Suprapubic skin (tissue), 4 donors: ENCODE data around the gene LRP1-AS. TPM values are rescaled to one million over a fixed set of nuclear protein-coding genes. Genes with fewer than 3 reads are reported as not detected.

ENCODE experiments used
- DNase-seq, 2 donors: peaks; one replicate each; pipeline ENCODE4 v3.0.0-alpha.2; 2019; ENCODE audit warnings: low spot score in 2 of 2
- H3K27ac ChIP-seq: fragments of 200-600 bp; sonication (generic); one replicate; pipeline ENCODE4 v1.5.1; 2019
- H3K27me3 ChIP-seq: fragments of 200-600 bp; sonication (generic); one replicate; pipeline ENCODE4 v1.5.1; 2019
- H3K36me3 ChIP-seq: fragments of 200-600 bp; sonication (generic); one replicate; pipeline ENCODE4 v1.5.1; 2019
- H3K4me1 ChIP-seq: fragments of 200-600 bp; sonication (generic); one replicate; pipeline ENCODE4 v1.5.1; 2019
- H3K4me3 ChIP-seq: fragments of 200-600 bp; sonication (generic); one replicate; pipeline ENCODE4 v1.5.1; 2019; ENCODE audit warnings: mild to moderate bottlenecking
- H3K9me3 ChIP-seq: fragments of 200-600 bp; sonication (generic); one replicate; pipeline ENCODE4 v1.5.1; 2019
- EP300 ChIP-seq: sonication (generic); formaldehyde crosslinking; IDR thresholded peaks from one replicate; pipeline ENCODE4 v1.6.1; 2017; ENCODE audit warnings: antibody characterized with exemption
- POLR2A ChIP-seq, 2 donors: fragments of 450-650 bp; IDR thresholded peaks; one replicate each; pipeline ENCODE4 v1.6.1; 2017; ENCODE audit warnings: antibody characterized with exemption in 2 of 2, mild to moderate bottlenecking in 2 of 2, moderate library complexity in 2 of 2
- POLR2AphosphoS5 ChIP-seq, 3 donors: sonication (generic); formaldehyde crosslinking; IDR thresholded peaks; one replicate each; pipeline ENCODE4 v1.6.1; 2017; ENCODE audit warnings: antibody characterized with exemption in 3 of 3
- WGBS: methylation state at CpG from one replicate; pipeline ENCODE4 v1.1.5; 2018; 5-methylcytosine and 5-hydroxymethylcytosine counted together
- total RNA-seq, 4 donors: library from RNA; depleted of rRNA; stranded (reverse); fragments of >200 nt; gene quantifications; one replicate each; pipeline ENCODE4 v1.1.0, GENCODE V29; 2016
- TF ChIP-seq, protein P1 (sequence below), 2 donors: fragments of 200-600 bp in 1 of 2; fragments of 450-650 bp in 1 of 2; sonication (generic) in 1 of 2; IDR thresholded peaks; one replicate each; pipeline ENCODE4 v1.5.1; 2016 to 2019; ENCODE audit warnings: antibody characterized with exemption in 2 of 2, mild to moderate bottlenecking in 1 of 2, moderate library complexity in 1 of 2

The LRP1-AS gene
- total RNA-seq, 4 donors from 2014 or later, result not detected

DNA sequence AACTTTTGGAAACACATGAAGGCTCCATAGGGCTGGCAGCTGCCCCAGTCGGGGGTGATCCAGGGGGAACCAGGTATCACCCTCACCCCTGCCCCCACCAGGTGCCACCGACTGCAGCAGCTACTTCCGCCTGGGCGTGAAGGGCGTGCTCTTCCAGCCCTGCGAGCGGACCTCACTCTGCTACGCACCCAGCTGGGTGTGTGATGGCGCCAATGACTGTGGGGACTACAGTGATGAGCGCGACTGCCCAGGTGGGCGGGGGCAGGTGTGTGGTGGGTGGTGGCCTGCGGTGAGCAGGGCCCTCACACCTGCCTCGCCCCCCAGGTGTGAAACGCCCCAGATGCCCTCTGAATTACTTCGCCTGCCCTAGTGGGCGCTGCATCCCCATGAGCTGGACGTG is 46.8 kb upstream of the LRP1-AS start:
- 87% methylated on average over 5 of the region's 18 CpGs for WGBS
- DNase-seq, result no peak
- H3K9me3 ChIP-seq, result no peaks in the 10 kb centered on the region
- TF ChIP-seq EP300 (no peak), POLR2A (IDR thresholded peaks at IDR 0.05) (no peak), POLR2AphosphoS5 (IDR thresholded peaks at IDR 0.05) (no peak)
- TF ChIP-seq, protein P1, sequence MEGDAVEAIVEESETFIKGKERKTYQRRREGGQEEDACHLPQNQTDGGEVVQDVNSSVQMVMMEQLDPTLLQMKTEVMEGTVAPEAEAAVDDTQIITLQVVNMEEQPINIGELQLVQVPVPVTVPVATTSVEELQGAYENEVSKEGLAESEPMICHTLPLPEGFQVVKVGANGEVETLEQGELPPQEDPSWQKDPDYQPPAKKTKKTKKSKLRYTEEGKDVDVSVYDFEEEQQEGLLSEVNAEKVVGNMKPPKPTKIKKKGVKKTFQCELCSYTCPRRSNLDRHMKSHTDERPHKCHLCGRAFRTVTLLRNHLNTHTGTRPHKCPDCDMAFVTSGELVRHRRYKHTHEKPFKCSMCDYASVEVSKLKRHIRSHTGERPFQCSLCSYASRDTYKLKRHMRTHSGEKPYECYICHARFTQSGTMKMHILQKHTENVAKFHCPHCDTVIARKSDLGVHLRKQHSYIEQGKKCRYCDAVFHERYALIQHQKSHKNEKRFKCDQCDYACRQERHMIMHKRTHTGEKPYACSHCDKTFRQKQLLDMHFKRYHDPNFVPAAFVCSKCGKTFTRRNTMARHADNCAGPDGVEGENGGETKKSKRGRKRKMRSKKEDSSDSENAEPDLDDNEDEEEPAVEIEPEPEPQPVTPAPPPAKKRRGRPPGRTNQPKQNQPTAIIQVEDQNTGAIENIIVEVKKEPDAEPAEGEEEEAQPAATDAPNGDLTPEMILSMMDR (IDR thresholded peaks at IDR 0.05), result no peak
- H3K27me3 ChIP-seq, result no peaks in the 10 kb centered on the region
- H3K27ac ChIP-seq, result no peak overlapping the region
- H3K4me3 ChIP-seq, result no peak overlapping the region
- no peaks in the 10 kb centered on the region for H3K4me1 ChIP-seq
- peaks cover 100% of the 10 kb centered on the region for H3K36me3 ChIP-seq

DNA sequence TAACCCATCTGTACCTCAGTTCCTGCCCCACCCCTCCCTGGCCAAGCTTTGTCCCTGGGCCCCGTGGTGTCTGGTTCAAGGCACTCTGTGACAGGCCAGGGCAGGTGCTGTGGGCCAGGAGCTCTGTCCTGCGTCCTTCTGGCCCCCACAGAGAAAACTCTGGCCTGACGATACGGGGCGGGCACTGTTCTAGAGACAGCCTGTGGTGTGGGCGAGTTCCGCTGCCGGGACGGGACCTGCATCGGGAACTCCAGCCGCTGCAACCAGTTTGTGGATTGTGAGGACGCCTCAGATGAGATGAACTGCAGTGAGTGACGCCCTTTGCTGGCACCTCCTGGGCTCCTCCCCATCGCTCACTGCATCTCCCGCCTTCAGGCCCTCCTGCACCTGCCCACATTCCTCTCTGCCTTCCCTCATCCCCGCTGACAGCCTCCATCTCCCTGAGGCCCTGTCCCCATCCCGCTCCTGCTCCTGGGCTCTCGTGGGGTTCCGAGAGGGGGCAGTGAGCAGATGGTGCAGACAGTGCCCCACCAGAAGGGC is 46.4 kb upstream of the LRP1-AS start:
- Histone ChIP-seq H3K9me3 (no peaks in the 10 kb centered on the region), H3K4me1 (no peaks in the 10 kb centered on the region), H3K36me3 (peaks cover 99% of the 10 kb centered on the region), H3K27me3 (no peaks in the 10 kb centered on the region), H3K27ac (no peak overlapping the region), H3K4me3 (no peak overlapping the region)
- no peak for TF ChIP-seq POLR2AphosphoS5 (IDR thresholded peaks at IDR 0.05)
- no peak for TF ChIP-seq EP300
- no peak for TF ChIP-seq POLR2A (IDR thresholded peaks at IDR 0.05)
- TF ChIP-seq, protein P1 (IDR thresholded peaks at IDR 0.05), result no peak
- DNase-seq, result no peak
- 86% methylated on average over 17 of the region's 19 CpGs for WGBS

DNA sequence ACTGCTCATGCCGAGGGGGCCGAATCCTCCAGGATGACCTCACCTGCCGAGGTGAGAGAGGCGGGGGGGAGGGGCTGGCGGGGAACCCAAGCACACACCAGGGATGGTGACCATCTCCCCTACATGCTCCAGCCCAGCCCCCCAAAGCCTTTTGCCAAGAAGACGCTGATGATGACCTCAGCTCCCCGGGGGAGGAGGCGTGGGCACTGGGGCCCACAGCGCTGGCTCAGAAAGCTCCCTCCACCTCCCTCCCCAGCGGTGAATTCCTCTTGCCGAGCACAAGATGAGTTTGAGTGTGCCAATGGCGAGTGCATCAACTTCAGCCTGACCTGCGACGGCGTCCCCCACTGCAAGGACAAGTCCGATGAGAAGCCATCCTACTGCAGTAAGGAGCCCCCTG is 45.5 kb upstream of the LRP1-AS start:
- Histone ChIP-seq H3K27ac (no peak overlapping the region), H3K27me3 (no peaks in the 10 kb centered on the region), H3K9me3 (no peaks in the 10 kb centered on the region), H3K4me3 (no peak overlapping the region), H3K36me3 (peaks cover 99% of the 10 kb centered on the region), H3K4me1 (no peaks in the 10 kb centered on the region)
- DNase-seq, result no peak
- 88% methylated on average over 8 of the region's 16 CpGs for WGBS
- TF ChIP-seq POLR2A (IDR thresholded peaks at IDR 0.05), result no peak

DNA sequence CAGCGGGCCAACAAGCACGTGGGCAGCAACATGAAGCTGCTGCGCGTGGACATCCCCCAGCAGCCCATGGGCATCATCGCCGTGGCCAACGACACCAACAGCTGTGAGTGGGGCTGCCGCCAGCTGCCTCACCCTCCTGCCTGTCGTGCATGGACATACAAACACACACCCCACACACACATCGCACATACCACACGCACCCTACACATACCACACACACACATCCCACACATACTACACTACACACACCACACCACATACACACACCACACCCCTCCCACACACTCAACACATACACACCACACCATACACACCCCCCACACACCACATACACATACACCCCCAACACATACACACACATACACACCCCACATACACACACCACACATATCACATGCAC is 44.0 kb upstream of the LRP1-AS start:
- 72% methylated on average over 7 of the region's 11 CpGs for WGBS
- H3K4me3 ChIP-seq, result no peak overlapping the region
- TF ChIP-seq, protein P1 (IDR thresholded peaks at IDR 0.05), result no peak
- TF ChIP-seq POLR2AphosphoS5 (IDR thresholded peaks at IDR 0.05), result no peak
- no peak for TF ChIP-seq POLR2A (IDR thresholded peaks at IDR 0.05)
- TF ChIP-seq EP300, result no peak
- H3K9me3 ChIP-seq, result no peaks in the 10 kb centered on the region
- no peaks in the 10 kb centered on the region for H3K4me1 ChIP-seq
- no peak for DNase-seq
- no peak overlapping the region for H3K27ac ChIP-seq
- H3K36me3 ChIP-seq, result peaks cover 99% of the 10 kb centered on the region
- no peaks in the 10 kb centered on the region for H3K27me3 ChIP-seq

DNA sequence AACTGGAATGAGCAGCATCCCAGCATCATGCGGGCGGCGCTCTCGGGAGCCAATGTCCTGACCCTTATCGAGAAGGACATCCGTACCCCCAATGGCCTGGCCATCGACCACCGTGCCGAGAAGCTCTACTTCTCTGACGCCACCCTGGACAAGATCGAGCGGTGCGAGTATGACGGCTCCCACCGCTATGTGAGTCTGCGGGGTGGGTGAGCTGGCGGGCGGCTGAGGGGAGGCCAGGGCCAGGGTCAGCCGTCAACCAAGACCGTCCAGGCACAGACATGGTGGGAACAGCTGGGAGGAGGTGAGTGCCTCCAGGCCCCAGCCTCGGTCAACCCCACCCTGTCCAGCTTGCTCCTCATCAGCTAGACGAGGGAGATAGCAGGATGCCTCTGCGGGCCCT is 43.4 kb upstream of the LRP1-AS start:
- H3K9me3 ChIP-seq, result no peaks in the 10 kb centered on the region
- DNase-seq, result no peak
- peaks cover 99% of the 10 kb centered on the region for H3K36me3 ChIP-seq
- no peaks in the 10 kb centered on the region for H3K27me3 ChIP-seq
- H3K4me3 ChIP-seq, result no peak overlapping the region
- WGBS, result 91% methylated on average over 10 of the region's 23 CpGs
- H3K27ac ChIP-seq, result no peak overlapping the region
- no peaks in the 10 kb centered on the region for H3K4me1 ChIP-seq
- TF ChIP-seq, protein P1 (IDR thresholded peaks at IDR 0.05), result no peak
- TF ChIP-seq POLR2A (IDR thresholded peaks at IDR 0.05) (no peak), POLR2AphosphoS5 (IDR thresholded peaks at IDR 0.05) (no peak), EP300 (no peak)

DNA sequence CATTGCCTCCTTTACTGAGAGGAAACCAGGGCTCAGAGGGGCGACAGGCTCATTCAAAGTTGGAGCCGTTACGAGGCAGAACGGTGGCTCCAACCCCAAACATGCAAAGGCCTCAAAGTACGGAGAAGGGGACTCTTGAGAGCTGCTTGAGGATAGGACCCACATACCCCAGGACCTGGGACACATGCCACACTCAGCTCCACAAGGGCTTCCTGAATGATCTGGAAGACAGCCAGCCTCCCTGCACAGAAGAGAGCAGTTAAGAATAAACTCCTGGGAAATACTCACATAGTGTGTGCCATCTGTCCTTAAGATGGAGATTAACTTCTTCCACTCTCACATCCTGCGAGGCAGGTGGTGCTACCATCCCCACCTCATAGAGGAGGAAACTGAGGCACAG is 42.6 kb upstream of the LRP1-AS start:
- H3K9me3 ChIP-seq, result no peaks in the 10 kb centered on the region
- H3K27me3 ChIP-seq, result no peaks in the 10 kb centered on the region
- 80% methylated on average over 2 of the region's 6 CpGs for WGBS
- no peak overlapping the region for H3K27ac ChIP-seq
- H3K4me3 ChIP-seq, result no peak overlapping the region
- no peak for DNase-seq
- H3K4me1 ChIP-seq, result no peaks in the 10 kb centered on the region
- H3K36me3 ChIP-seq, result peaks cover 99% of the 10 kb centered on the region
- TF ChIP-seq POLR2AphosphoS5 (IDR thresholded peaks at IDR 0.05), result no peak
- TF ChIP-seq EP300, result no peak
- no peak for TF ChIP-seq POLR2A (IDR thresholded peaks at IDR 0.05)
- TF ChIP-seq, protein P1 (IDR thresholded peaks at IDR 0.05), result no peak
